ENCODE results near the gene TAS1R3.

Gene TAS1R3

GRCh38 chr1:1291548-1292441 lies 39.3 kb upstream of the TAS1R3 start:
- no peak for DNase-seq (ENCODE audit: low read depth)
- H3K4me3 ChIP-seq (ENCODE audit: low read depth, low read length) = no peak overlapping the region
- peak; percentile 64 for TF ChIP-seq CTCF (IDR thresholded peaks at IDR 0.05; ENCODE audit: low read depth, low read length, missing control alignments)

GRCh38 chr1:1292442-1292779 lies 38.7 kb upstream of the TAS1R3 start:
- DNase-seq (ENCODE audit: low read depth) = no peak
- H3K4me3 ChIP-seq (ENCODE audit: low read depth, low read length) = no peak overlapping the region
- TF ChIP-seq CTCF (IDR thresholded peaks at IDR 0.05; ENCODE audit: low read depth, low read length, missing control alignments) = no peak

GRCh38 chr1:1292851-1293250 lies 38.2 kb upstream of the TAS1R3 start:
- no peak for TF ChIP-seq CTCF (IDR thresholded peaks at IDR 0.05; ENCODE audit: low read depth, low read length, missing control alignments)
- no peak overlapping the region for H3K4me3 ChIP-seq (ENCODE audit: low read depth, low read length)
- DNase-seq (ENCODE audit: low read depth) = no peak

GRCh38 chr1:1293263-1294249 lies 37.5 kb upstream of the TAS1R3 start:
- TF ChIP-seq CTCF (IDR thresholded peaks at IDR 0.05; ENCODE audit: low read depth, low read length, missing control alignments) = no peak
- no peak overlapping the region for H3K4me3 ChIP-seq (ENCODE audit: low read depth, low read length)
- no peak for DNase-seq (ENCODE audit: low read depth)

GRCh38 chr1:1294250-1294890 lies 36.7 kb upstream of the TAS1R3 start:
- no peak for DNase-seq (ENCODE audit: low read depth)
- no peak for TF ChIP-seq CTCF (IDR thresholded peaks at IDR 0.05; ENCODE audit: low read depth, low read length, missing control alignments)
- no peak overlapping the region for H3K4me3 ChIP-seq (ENCODE audit: low read depth, low read length)

- no peak overlapping the region for H3K4me3 ChIP-seq (ENCODE audit: low read depth, low read length)
- no peak for DNase-seq (ENCODE audit: low read depth)
- TF ChIP-seq CTCF (IDR thresholded peaks at IDR 0.05; ENCODE audit: low read depth, low read length, missing control alignments) = no peak
Observed at GRCh38 chr1:1295154-1295923, 35.7 kb upstream of the TAS1R3 start.
